Suprapubic skin (tissue), 3 donors: Measurements from ENCODE around the gene CNIH2.

Experiments used
- CTCF ChIP-seq, 2 donors: fragments of 200-600 bp in 1 of 2; fragments of 450-650 bp in 1 of 2; sonication (generic) in 1 of 2; IDR thresholded peaks; one replicate each; pipeline ENCODE4 v1.5.1; 2016 to 2019; ENCODE audit warnings: antibody characterized with exemption in 2 of 2, mild to moderate bottlenecking in 1 of 2, moderate library complexity in 1 of 2
- EP300 ChIP-seq: sonication (generic); formaldehyde crosslinking; IDR thresholded peaks from one replicate; pipeline ENCODE4 v1.6.1; 2017; ENCODE audit warnings: antibody characterized with exemption
- POLR2A ChIP-seq, 2 donors: fragments of 450-650 bp; IDR thresholded peaks; one replicate each; pipeline ENCODE4 v1.6.1; 2017; ENCODE audit warnings: antibody characterized with exemption in 2 of 2, mild to moderate bottlenecking in 2 of 2, moderate library complexity in 2 of 2

GRCh38 chr11:66228521-66228920 is 49.5 kb upstream of the CNIH2 start:
- no peak for TF ChIP-seq CTCF (IDR thresholded peaks at IDR 0.05)
- no peak for TF ChIP-seq POLR2A (IDR thresholded peaks at IDR 0.05)
- no peak for TF ChIP-seq EP300
